Measurements from ENCODE around the gene PLA2G4A.

Gene PLA2G4A

DNA sequence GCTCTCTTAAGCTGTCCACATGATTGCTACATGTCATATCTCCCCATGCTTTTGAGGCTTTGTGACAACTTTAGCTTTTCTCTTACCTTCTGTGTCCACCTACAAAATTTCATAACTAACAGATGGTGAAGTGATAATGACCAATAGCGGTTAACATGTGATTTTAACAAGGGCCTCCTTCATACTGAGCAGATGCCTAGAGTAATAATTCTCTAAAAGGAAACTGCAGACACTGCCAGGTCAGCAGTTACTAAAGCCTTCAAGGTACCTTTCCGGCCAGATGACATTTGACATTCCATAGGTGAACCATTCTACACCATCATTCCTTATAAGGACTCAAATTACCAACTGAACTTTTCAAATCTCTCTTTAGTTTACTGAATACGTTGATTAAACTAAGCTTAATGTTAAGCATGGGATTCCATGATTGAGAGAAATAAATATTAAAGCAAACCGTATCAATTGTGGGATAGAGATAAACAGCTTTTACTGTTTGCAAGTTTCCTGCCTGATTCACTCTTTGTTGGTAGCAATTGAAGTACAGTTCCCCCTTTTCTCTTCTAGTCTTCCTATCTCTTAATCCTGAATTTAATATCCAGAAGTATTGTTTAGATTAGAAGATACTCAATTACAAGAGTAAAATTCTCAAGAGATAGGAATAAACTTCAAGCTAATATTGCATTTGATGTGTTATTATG lies 205.1 kb downstream of the PLA2G4A start:
- no peak for DNase-seq

DNA sequence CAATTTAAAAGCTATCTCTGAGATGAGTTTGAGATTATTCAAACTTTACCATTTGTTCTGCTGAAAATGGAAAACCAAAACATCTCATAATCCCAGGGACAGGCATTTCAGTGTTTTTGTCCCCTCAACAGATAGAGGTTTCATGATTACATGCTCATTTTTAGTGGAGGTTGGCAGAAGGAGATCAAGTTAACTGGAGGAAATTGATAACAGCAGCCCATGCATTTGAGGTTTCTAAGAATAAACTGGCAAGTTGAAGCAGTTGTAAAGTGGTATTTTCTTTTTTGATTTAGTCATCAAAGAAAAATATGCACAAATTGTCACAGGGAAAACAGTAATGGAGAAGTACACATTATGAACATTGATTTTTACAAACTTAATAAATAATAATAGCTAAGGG lies 205.8 kb downstream of the PLA2G4A start:
- DNase-seq = no peak

DNA sequence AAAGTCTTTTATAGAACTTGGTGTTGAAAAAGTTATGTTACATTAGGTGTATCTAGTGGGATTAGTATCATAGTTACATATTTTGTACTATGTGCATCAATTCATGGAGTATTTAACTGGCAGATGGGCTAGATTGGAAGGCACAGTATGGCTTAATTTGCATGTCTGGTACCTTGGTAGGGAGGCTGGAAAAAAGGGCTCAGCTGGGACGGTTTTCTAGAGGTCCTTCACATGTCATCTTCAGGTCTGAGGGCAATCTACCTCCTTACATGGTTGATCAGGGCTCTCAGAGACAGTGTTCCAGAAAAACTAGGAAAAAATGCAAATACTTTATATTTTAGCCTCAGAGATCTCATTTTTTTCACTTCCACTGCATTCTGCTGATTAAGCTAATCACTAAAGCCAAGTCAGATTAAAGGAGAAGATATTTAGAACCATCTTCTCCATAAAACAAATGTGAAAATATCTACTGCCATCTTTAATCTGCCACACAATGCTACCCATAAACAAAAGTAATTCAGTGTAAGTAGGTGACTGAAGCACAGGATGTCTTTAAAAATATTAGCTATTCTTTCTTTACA lies 209.3 kb downstream of the PLA2G4A start:
- no peak for DNase-seq

Data from CD4-positive, alpha-beta T cell treated with Interleukin-21 for 1 hour (primary cell).